K562 (cell line): ENCODE results near the gene GIGYF1. TPM values are rescaled to one million over a fixed set of nuclear protein-coding genes. Genes with fewer than 3 reads are reported as not detected.
A peak's percentile ranks its signal among the peaks of the same experiment; 100 is the strongest.

Source experiments
- ARHGAP35 ChIP-seq: fragments of 450-650 bp; IDR thresholded peaks from 2 replicates; pipeline ENCODE4 v1.6.1; 2018; ENCODE audit not compliant: partially characterized antibody
- CHD7 ChIP-seq: fragments of 200-600 bp; sonication (generic); IDR thresholded peaks from one replicate; pipeline ENCODE4 v1.6.1; 2012; ENCODE audit warnings: mild to moderate bottlenecking, low read depth, low read length, inconsistent platforms
- GTF2B ChIP-seq: IDR thresholded peaks from 2 replicates; pipeline ENCODE4 v1.6.1; 2011; ENCODE audit not compliant: insufficient read length; ENCODE audit errors: extremely low read depth
- HDAC6 ChIP-seq: IDR thresholded peaks from 2 replicates; pipeline ENCODE4 v1.6.1; 2012; ENCODE audit warnings: low read depth, mild to moderate bottlenecking, control low read depth, inconsistent platforms, low read length, moderate library complexity
- HOMEZ ChIP-seq: fragments of 250-450 bp; sonication (Bioruptor Pico); IDR thresholded peaks from 2 replicates; pipeline ENCODE4 v1.4.0; 2020; ENCODE audit warnings: mild to moderate bottlenecking, moderate library complexity
- MXD1 ChIP-seq: fragments of 250-450 bp; sonication (Bioruptor Pico); IDR thresholded peaks from 2 replicates; pipeline ENCODE4 v1.8.0; 2021; ENCODE audit warnings: borderline replicate concordance, mild to moderate bottlenecking, moderate library complexity; ENCODE audit not compliant: poor library complexity, severe bottlenecking
- NFATC3 ChIP-seq: fragments of 450-650 bp; IDR thresholded peaks from 2 replicates; pipeline ENCODE4 v1.6.1; 2017; ENCODE audit warnings: mild to moderate bottlenecking
- NR1H2 ChIP-seq: sonication (generic); formaldehyde crosslinking; IDR thresholded peaks from 2 replicates; pipeline ENCODE4 v1.4.0; 2020; ENCODE audit warnings: mild to moderate bottlenecking, missing genetic modification reagents
- SIN3A ChIP-seq, 2 experiments: fragments of 150-350 bp in 1 of 2; IDR thresholded peaks; 2 replicates each; pipeline ENCODE4 v1.6.1; 2011 to 2016; ENCODE audit warnings: borderline replicate concordance in 2 of 2, low read depth in 2 of 2, low read length in 2 of 2, mild to moderate bottlenecking in 2 of 2, moderate library complexity in 2 of 2; ENCODE audit not compliant: control insufficient read depth in 1 of 2
- ZBTB34 ChIP-seq: fragments of 250-450 bp; sonication (Bioruptor Pico); IDR thresholded peaks from 2 replicates; pipeline ENCODE4 v1.8.0; 2021; ENCODE audit warnings: mild to moderate bottlenecking, moderate library complexity
- polyA plus RNA-seq, 8 experiments: library from polyadenylated mRNA; depleted of rRNA in 4 of 8; stranded (reverse) in 5 of 8; unstranded in 3 of 8; fragments of >200 nt; fragmentation: Nextera tagmentation in 2 of 8; fragmentation: Illumina TruSeq in 1 of 8; extraction: Ambion mirVana in 2 of 8; extraction: Trizol in 1 of 8; gene quantifications; 2 replicates each; pipeline versions ENCODE4 v1.2.1 to v1.2.3, GENCODE V29; 2011 to 2014; ENCODE audit warnings: inconsistent platforms in 1 of 8, missing spikeins in 1 of 8
- total RNA-seq, 7 experiments: library from RNA; depleted of rRNA in 6 of 7; stranded (reverse); fragments of >200 nt in 6 of 7; fragmentation: Illumina TruSeq in 2 of 7; extraction: Trizol in 2 of 7; gene quantifications; 2 replicates each; pipeline versions ENCODE4 v1.2.1 to v1.2.3, GENCODE V29; 2011 to 2021; ENCODE audit warnings: low replicate concordance in 1 of 7

GIGYF1 gene
- total and polyA plus RNA-seq, 9 of the 15 experiments (the other 6 are each of a cell fraction or from before 2014, with no cell fraction given), result 0.56 to 76.2 (median 16.8) TPM

GRCh38 chr7:100675105-100675451, 19.0 kb downstream of the GIGYF1 start (continued):
- TF ChIP-seq GTF2B, result no peak
- TF ChIP-seq MXD1 (CRISPR knock-in tag), result no peak
- no peak for TF ChIP-seq NR1H2
- TF ChIP-seq CHD7, result peak; percentile 92
- no peak for TF ChIP-seq ARHGAP35
- TF ChIP-seq NFATC3, result no peak
- TF ChIP-seq HOMEZ (CRISPR knock-in tag), result no peak
- no peak for TF ChIP-seq HDAC6
- TF ChIP-seq ZBTB34 (CRISPR knock-in tag), result no peak
- 0 out of 4 replicates have a peak, but pooled peaks of 1 of the 2 experiments have one; percentile 3 for TF ChIP-seq SIN3A (IDR thresholded peaks at IDR 0.05; ENCODE audit: borderline replicate concordance in 2 of 2, control insufficient read depth in 1 of 2, low read depth in 2 of 2, low read length in 2 of 2)
